LHCN-M2 (cell line): ENCODE measurements around the gene ATG7. TPM values are rescaled to one million over a fixed set of nuclear protein-coding genes. Genes with fewer than 3 reads are reported as not detected.
A peak's percentile ranks its signal among the peaks of the same experiment; 100 is the strongest.

Experiments used
- DNase-seq: peaks from one replicate; pipeline ENCODE4 v3.0.0-alpha.2; 2012; ENCODE audit warnings: low read depth
- total RNA-seq: library from RNA; depleted of rRNA; stranded (reverse); fragments of >200 nt; gene quantifications from 2 replicates; pipeline ENCODE4 v1.2.3, GENCODE V29; 2014; rRNA removed

The ATG7 gene
- total RNA-seq, 1 experiment from 2014 or later, result 48.1 TPM

GRCh38 chr3:11604139-11604892 lies 332.1 kb downstream of the ATG7 start:
- peak; percentile 59 for DNase-seq

GRCh38 chr3:11605398-11605797 lies 333.2 kb downstream of the ATG7 start:
- no peak for DNase-seq

- DNase-seq, result peak; percentile 26
Measured at GRCh38 chr3:11606090-11606784, 334.0 kb downstream of the ATG7 start.

GRCh38 chr3:11606865-11607440 lies 334.8 kb downstream of the ATG7 start:
- no peak for DNase-seq

Other genes with a start within 250 kb of the ATG7 start
- gene HRH1, start 117.9 kb upstream of the ATG7 start, total RNA-seq, result 8.7 and 9.5 TPM in 2 replicates